ENCODE data around the gene TRERF1. TPM values are rescaled to one million over a fixed set of nuclear protein-coding genes. Genes with fewer than 3 reads are reported as not detected.

TRERF1 gene
- total RNA-seq, 1 donor from 2014 or later = 8.7 TPM

GRCh38 chr6:42427871-42428270, 23.9 kb downstream of the TRERF1 start:
- DNase-seq (ENCODE audit: low spot score) = no peak

GRCh38 chr6:42426191-42426590, 25.5 kb downstream of the TRERF1 start:
- TF ChIP-seq, protein P1, sequence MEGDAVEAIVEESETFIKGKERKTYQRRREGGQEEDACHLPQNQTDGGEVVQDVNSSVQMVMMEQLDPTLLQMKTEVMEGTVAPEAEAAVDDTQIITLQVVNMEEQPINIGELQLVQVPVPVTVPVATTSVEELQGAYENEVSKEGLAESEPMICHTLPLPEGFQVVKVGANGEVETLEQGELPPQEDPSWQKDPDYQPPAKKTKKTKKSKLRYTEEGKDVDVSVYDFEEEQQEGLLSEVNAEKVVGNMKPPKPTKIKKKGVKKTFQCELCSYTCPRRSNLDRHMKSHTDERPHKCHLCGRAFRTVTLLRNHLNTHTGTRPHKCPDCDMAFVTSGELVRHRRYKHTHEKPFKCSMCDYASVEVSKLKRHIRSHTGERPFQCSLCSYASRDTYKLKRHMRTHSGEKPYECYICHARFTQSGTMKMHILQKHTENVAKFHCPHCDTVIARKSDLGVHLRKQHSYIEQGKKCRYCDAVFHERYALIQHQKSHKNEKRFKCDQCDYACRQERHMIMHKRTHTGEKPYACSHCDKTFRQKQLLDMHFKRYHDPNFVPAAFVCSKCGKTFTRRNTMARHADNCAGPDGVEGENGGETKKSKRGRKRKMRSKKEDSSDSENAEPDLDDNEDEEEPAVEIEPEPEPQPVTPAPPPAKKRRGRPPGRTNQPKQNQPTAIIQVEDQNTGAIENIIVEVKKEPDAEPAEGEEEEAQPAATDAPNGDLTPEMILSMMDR (IDR thresholded peaks at IDR 0.05; ENCODE audit: unreplicated experiment) = no peak
- Mint-ChIP-seq H3K36me3 (ENCODE audit: low read depth, unreplicated experiment) (no peaks in the 10 kb centered on the region), H3K27me3 (ENCODE audit: unreplicated experiment) (peaks cover 8% of the 10 kb centered on the region), H3K4me1 (ENCODE audit: unreplicated experiment) (peaks cover 26% of the 10 kb centered on the region), H3K4me3 (ENCODE audit: unreplicated experiment) (no peak overlapping the region), H3K27ac (ENCODE audit: unreplicated experiment) (no peak overlapping the region), H3K9me3 (ENCODE audit: unreplicated experiment) (no peaks in the 10 kb centered on the region)
- no peak for DNase-seq (ENCODE audit: low spot score)

More at GRCh38 chr6:42427871-42428270, 23.9 kb downstream of the TRERF1 start:
- Mint-ChIP-seq H3K27ac (ENCODE audit: unreplicated experiment) (no peak overlapping the region), H3K36me3 (ENCODE audit: low read depth, unreplicated experiment) (no peaks in the 10 kb centered on the region), H3K9me3 (ENCODE audit: unreplicated experiment) (no peaks in the 10 kb centered on the region), H3K4me1 (ENCODE audit: unreplicated experiment) (peaks cover 24% of the 10 kb centered on the region), H3K27me3 (ENCODE audit: unreplicated experiment) (peaks cover 6% of the 10 kb centered on the region), H3K4me3 (ENCODE audit: unreplicated experiment) (no peak overlapping the region)
- TF ChIP-seq, protein P1 (IDR thresholded peaks at IDR 0.05; ENCODE audit: unreplicated experiment) = no peak

GRCh38 chr6:42424906-42425474, 26.7 kb downstream of the TRERF1 start:
- Mint-ChIP-seq H3K4me1 (ENCODE audit: unreplicated experiment) (peaks cover 29% of the 10 kb centered on the region), H3K36me3 (ENCODE audit: low read depth, unreplicated experiment) (no peaks in the 10 kb centered on the region), H3K27ac (ENCODE audit: unreplicated experiment) (no peak overlapping the region), H3K27me3 (ENCODE audit: unreplicated experiment) (peaks cover 6% of the 10 kb centered on the region), H3K9me3 (ENCODE audit: unreplicated experiment) (no peaks in the 10 kb centered on the region), H3K4me3 (ENCODE audit: unreplicated experiment) (no peak overlapping the region)
- TF ChIP-seq, protein P1 (IDR thresholded peaks at IDR 0.05; ENCODE audit: unreplicated experiment) = no peak
- no peak for DNase-seq (ENCODE audit: low spot score)

DNA sequence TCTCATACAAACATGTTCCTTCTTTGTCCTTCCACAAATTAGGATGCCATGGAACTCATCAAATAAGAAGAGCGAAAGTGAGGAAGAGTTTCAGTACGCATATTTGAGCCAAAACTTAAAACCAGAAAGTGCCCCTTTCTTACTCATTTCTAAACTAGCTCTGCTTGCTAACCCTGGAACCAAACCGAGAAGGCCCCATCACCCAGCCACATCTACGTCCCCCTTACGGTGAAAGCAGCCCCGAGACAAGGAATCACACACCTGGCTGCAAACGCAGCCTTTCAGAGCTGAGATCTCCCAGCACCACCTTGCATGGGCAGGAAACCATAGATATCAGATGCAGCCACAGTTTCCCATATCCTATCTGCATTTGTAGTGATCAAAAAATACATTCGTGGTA, 28.5 kb downstream of the TRERF1 start:
- no peak for DNase-seq (ENCODE audit: low spot score)
- H3K36me3 Mint-ChIP-seq (ENCODE audit: low read depth, unreplicated experiment) = no peaks in the 10 kb centered on the region
- H3K4me3 Mint-ChIP-seq (ENCODE audit: unreplicated experiment) = no peak overlapping the region
- TF ChIP-seq, protein P1 (IDR thresholded peaks at IDR 0.05; ENCODE audit: unreplicated experiment) = no peak
- H3K9me3 Mint-ChIP-seq (ENCODE audit: unreplicated experiment) = no peaks in the 10 kb centered on the region
- no peak overlapping the region for H3K27ac Mint-ChIP-seq (ENCODE audit: unreplicated experiment)
- peaks cover 3% of the 10 kb centered on the region for H3K27me3 Mint-ChIP-seq (ENCODE audit: unreplicated experiment)
- peaks cover 30% of the 10 kb centered on the region for H3K4me1 Mint-ChIP-seq (ENCODE audit: unreplicated experiment)

- H3K4me1 Mint-ChIP-seq (ENCODE audit: unreplicated experiment) = peaks cover 28% of the 10 kb centered on the region
- no peak overlapping the region for H3K27ac Mint-ChIP-seq (ENCODE audit: unreplicated experiment)
- H3K4me3 Mint-ChIP-seq (ENCODE audit: unreplicated experiment) = no peak overlapping the region
Observed at GRCh38 chr6:42420741-42421140, 31.0 kb downstream of the TRERF1 start.

More at GRCh38 chr6:42420741-42421140, 31.0 kb downstream of the TRERF1 start:
- H3K36me3 Mint-ChIP-seq (ENCODE audit: low read depth, unreplicated experiment) = no peaks in the 10 kb centered on the region
- TF ChIP-seq, protein P1 (IDR thresholded peaks at IDR 0.05; ENCODE audit: unreplicated experiment) = no peak
- H3K27me3 Mint-ChIP-seq (ENCODE audit: unreplicated experiment) = peaks cover 3% of the 10 kb centered on the region
- no peaks in the 10 kb centered on the region for H3K9me3 Mint-ChIP-seq (ENCODE audit: unreplicated experiment)
- no peak for DNase-seq (ENCODE audit: low spot score)
